Spleen (tissue), 7 donors: ENCODE measurements around the gene NRXN3.

Experiments
- CTCF ChIP-seq, 11 experiments: fragments of 200-600 bp in 7 of 11; fragments of 450-650 bp in 4 of 11; sonication (generic) in 4 of 11; IDR thresholded peaks in 8 of 11; conservative IDR thresholded peaks in 3 of 11; 1 replicate in 7 of 11; 2 replicates in 4 of 11; pipeline versions ENCODE4 v1.4.0 to v1.8.0; 2016 to 2021; ENCODE audit warnings: antibody characterized with exemption in 11 of 11, inconsistent platforms in 4 of 11, mild to moderate bottlenecking in 1 of 11
- POLR2AphosphoS5 ChIP-seq, 3 donors: sonication (generic); formaldehyde crosslinking; IDR thresholded peaks; one replicate each; pipeline ENCODE4 v1.5.1; 2017; ENCODE audit warnings: antibody characterized with exemption in 3 of 3
- donor health status: DM: no; HTN: no; CAD: no; lungs with moderate emphysema.
- donor health status: DM: no; HTN: no; CAD: no.
- donor health status: DM: no; HTN: no; CAD: no.

- no peak for TF ChIP-seq POLR2AphosphoS5 (IDR thresholded peaks at IDR 0.05)
- TF ChIP-seq CTCF (IDR thresholded peaks at IDR 0.05 in 8 of 11, conservative IDR thresholded peaks at IDR 0.05 in 3 of 11), result no peak
These were observed 1238.5 kb downstream of the NRXN3 start for GRCh38 chr14:79408696-79409095.
